ENCODE measurements around the gene GAB1. TPM values are rescaled to one million over a fixed set of nuclear protein-coding genes. Genes with fewer than 3 reads are reported as not detected.

The GAB1 gene
- total RNA-seq, 2 donors from 2014 or later: 28.3 to 33.3 TPM

- no peak overlapping the region for H3K27ac ChIP-seq (ENCODE audit: low read depth, low read length)
- WGBS, 2 experiments (ENCODE audit: insufficient coverage in 1 of 2, insufficient read length in 1 of 2): 86 to 95% methylated on average over 3 of the region's 3 CpGs
Measured at GRCh38 chr4:143391261-143391660, 54.6 kb downstream of the GAB1 start.

GRCh38 chr4:143391895-143392294 is 55.2 kb downstream of the GAB1 start:
- no peak overlapping the region for H3K27ac Mint-ChIP-seq
- H3K4me3 ChIP-seq (ENCODE audit: low read length): no peak overlapping the region
- DNase-seq: no peak
- H3K4me1 ChIP-seq (ENCODE audit: control insufficient read depth, insufficient read depth, low read length): no peaks in the 10 kb centered on the region
- no peak overlapping the region for H3K27ac ChIP-seq (ENCODE audit: low read depth, low read length)
- peaks cover 21% of the 10 kb centered on the region for H3K4me1 Mint-ChIP-seq
- no peaks in the 10 kb centered on the region for H3K36me3 ChIP-seq (ENCODE audit: control insufficient read depth, insufficient read depth, low read length)
- no peaks in the 10 kb centered on the region for H3K9me3 ChIP-seq (ENCODE audit: control insufficient read depth, low read length)
- TF ChIP-seq CTCF (conservative IDR thresholded peaks at IDR 0.05): no peak
- no peak overlapping the region for H3K9ac ChIP-seq (ENCODE audit: extremely low read depth, low read length, poor library complexity, severe bottlenecking)
- 98% methylated on average over 3 of the region's 3 CpGs; no CpG with 5 or more reads in 1 of the 2 experiments for WGBS, 2 experiments (ENCODE audit: insufficient coverage in 1 of 2, insufficient read length in 1 of 2)
- no peaks in the 10 kb centered on the region for H3K27me3 Mint-ChIP-seq (ENCODE audit: insufficient read depth)
- H3K4me3 Mint-ChIP-seq: no peak overlapping the region
- no peaks in the 10 kb centered on the region for H3K27me3 ChIP-seq (ENCODE audit: control insufficient read depth, insufficient read depth, low read length, poor library complexity, severe bottlenecking)
- no peaks in the 10 kb centered on the region for H3K9me3 Mint-ChIP-seq
- H3K36me3 Mint-ChIP-seq (ENCODE audit: low read depth): no peaks in the 10 kb centered on the region

More at GRCh38 chr4:143391261-143391660, 54.6 kb downstream of the GAB1 start:
- H3K27ac Mint-ChIP-seq: no peak overlapping the region
- H3K4me1 Mint-ChIP-seq: peaks cover 24% of the 10 kb centered on the region
- no peaks in the 10 kb centered on the region for H3K27me3 ChIP-seq (ENCODE audit: control insufficient read depth, insufficient read depth, low read length, poor library complexity, severe bottlenecking)
- H3K9me3 Mint-ChIP-seq: no peaks in the 10 kb centered on the region
- H3K4me3 ChIP-seq (ENCODE audit: low read length): no peak overlapping the region
- no peaks in the 10 kb centered on the region for H3K36me3 ChIP-seq (ENCODE audit: control insufficient read depth, insufficient read depth, low read length)
- H3K4me1 ChIP-seq (ENCODE audit: control insufficient read depth, insufficient read depth, low read length): no peaks in the 10 kb centered on the region
- no peaks in the 10 kb centered on the region for H3K36me3 Mint-ChIP-seq (ENCODE audit: low read depth)
- TF ChIP-seq CTCF (conservative IDR thresholded peaks at IDR 0.05): no peak
- H3K4me3 Mint-ChIP-seq: no peak overlapping the region
- DNase-seq: no peak
- no peaks in the 10 kb centered on the region for H3K9me3 ChIP-seq (ENCODE audit: control insufficient read depth, low read length)
- no peak overlapping the region for H3K9ac ChIP-seq (ENCODE audit: extremely low read depth, low read length, poor library complexity, severe bottlenecking)
- H3K27me3 Mint-ChIP-seq (ENCODE audit: insufficient read depth): no peaks in the 10 kb centered on the region

- Mint-ChIP-seq H3K4me3 (no peak overlapping the region), H3K27me3 (ENCODE audit: insufficient read depth) (no peaks in the 10 kb centered on the region), H3K4me1 (peaks cover 17% of the 10 kb centered on the region), H3K9me3 (no peaks in the 10 kb centered on the region), H3K36me3 (ENCODE audit: low read depth) (no peaks in the 10 kb centered on the region), H3K27ac (no peak overlapping the region)
- Histone ChIP-seq H3K9ac (ENCODE audit: extremely low read depth, low read length, poor library complexity, severe bottlenecking) (no peak overlapping the region), H3K9me3 (ENCODE audit: control insufficient read depth, low read length) (no peaks in the 10 kb centered on the region), H3K36me3 (ENCODE audit: control insufficient read depth, insufficient read depth, low read length) (no peaks in the 10 kb centered on the region), H3K4me1 (ENCODE audit: control insufficient read depth, insufficient read depth, low read length) (no peaks in the 10 kb centered on the region), H3K27me3 (ENCODE audit: control insufficient read depth, insufficient read depth, low read length, poor library complexity, severe bottlenecking) (no peaks in the 10 kb centered on the region), H3K27ac (ENCODE audit: low read depth, low read length) (no peak overlapping the region), H3K4me3 (ENCODE audit: low read length) (no peak overlapping the region)
- no peak for TF ChIP-seq CTCF (conservative IDR thresholded peaks at IDR 0.05)
- 88% methylated on average over 1 of the region's 1 CpG; no CpG with 5 or more reads in 1 of the 2 experiments for WGBS, 2 experiments (ENCODE audit: insufficient coverage in 1 of 2, insufficient read length in 1 of 2)
- no peak for DNase-seq
Measured at GRCh38 chr4:143393195-143393594, 56.5 kb downstream of the GAB1 start.

All from endodermal cell (in vitro differentiated cells).